Ureter (tissue), 1 donor: ENCODE data around the gene ZNF860. TPM values are rescaled to one million over a fixed set of nuclear protein-coding genes. Genes with fewer than 3 reads are reported as not detected.

ENCODE experiments used
- total RNA-seq: library from RNA; stranded (reverse); gene quantifications from one replicate; pipeline ENCODE4 v1.2.4, GENCODE V29; 2023
- donor health status: DM: yes; HTN: yes; CAD: no.

The ZNF860 gene
- total RNA-seq, 1 donor from 2014 or later: 4.4 TPM

Other genes with a start within 250 kb of the ZNF860 start
- gene OSBPL10, start 488 bp upstream of the ZNF860 start, total RNA-seq: 36.3 TPM
- 60.8 TPM for gene GPD1L, start 124.9 kb downstream of the ZNF860 start, total RNA-seq